ENCODE measurements around the gene LRRFIP1.

GRCh38 chr2:237723602-237724001 lies 96.2 kb downstream of the LRRFIP1 start:
- TF ChIP-seq TCF12 (IDR thresholded peaks at IDR 0.05), result peak; percentile 83
- peak; percentile 31 for TF ChIP-seq CHD2 (IDR thresholded peaks at IDR 0.05; ENCODE audit: low read length, partially characterized antibody)
- TF ChIP-seq, protein P1, sequence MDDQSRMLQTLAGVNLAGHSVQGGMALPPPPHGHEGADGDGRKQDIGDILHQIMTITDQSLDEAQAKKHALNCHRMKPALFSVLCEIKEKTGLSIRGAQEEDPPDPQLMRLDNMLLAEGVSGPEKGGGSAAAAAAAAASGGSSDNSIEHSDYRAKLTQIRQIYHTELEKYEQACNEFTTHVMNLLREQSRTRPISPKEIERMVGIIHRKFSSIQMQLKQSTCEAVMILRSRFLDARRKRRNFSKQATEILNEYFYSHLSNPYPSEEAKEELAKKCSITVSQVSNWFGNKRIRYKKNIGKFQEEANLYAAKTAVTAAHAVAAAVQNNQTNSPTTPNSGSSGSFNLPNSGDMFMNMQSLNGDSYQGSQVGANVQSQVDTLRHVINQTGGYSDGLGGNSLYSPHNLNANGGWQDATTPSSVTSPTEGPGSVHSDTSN (IDR thresholded peaks at IDR 0.05), result peak; percentile 21; the same call in 1 of the 2 replicates
- no peak for TF ChIP-seq GABPA (IDR thresholded peaks at IDR 0.05; ENCODE audit: low read depth)
- TF ChIP-seq CTCF (IDR thresholded peaks at IDR 0.05), result no peak
- TF ChIP-seq RCOR1 (IDR thresholded peaks at IDR 0.05; ENCODE audit: low read length), result peak; percentile 41; the same call in 1 of the 2 replicates
- peak; percentile 28; the same call in 1 of the 2 replicates for TF ChIP-seq POLR2AphosphoS5 (IDR thresholded peaks at IDR 0.05; ENCODE audit: low read depth, low read length)
- no peak for TF ChIP-seq EZH2phosphoT487 (IDR thresholded peaks at IDR 0.05; ENCODE audit: borderline replicate concordance, low read depth)
- no peak for TF ChIP-seq MEF2A (IDR thresholded peaks at IDR 0.05; ENCODE audit: borderline replicate concordance, low read depth)
- no peak for TF ChIP-seq YY1 (IDR thresholded peaks at IDR 0.05; ENCODE audit: low read depth)
- TF ChIP-seq TAF1 (IDR thresholded peaks at IDR 0.05; ENCODE audit: borderline replicate concordance, low read depth, low read length), result no peak

Data from SK-N-SH (cell line).